Hematopoietic multipotent progenitor cell treated with erythropoietin and hydrocortisone succinate and interleukin-3 and kit ligand, for 15 days (in vitro differentiated cells): Measurements from ENCODE around the gene GNG2.

Source experiments
- DNase-seq: peaks from one replicate; pipeline ENCODE4 v3.0.0-alpha.2; 2015; ENCODE audit warnings: low spot score

Gene GNG2

GRCh38 chr14:51856792-51857296 is 3.6 kb upstream of the GNG2 start:
- no peak for DNase-seq

DNA sequence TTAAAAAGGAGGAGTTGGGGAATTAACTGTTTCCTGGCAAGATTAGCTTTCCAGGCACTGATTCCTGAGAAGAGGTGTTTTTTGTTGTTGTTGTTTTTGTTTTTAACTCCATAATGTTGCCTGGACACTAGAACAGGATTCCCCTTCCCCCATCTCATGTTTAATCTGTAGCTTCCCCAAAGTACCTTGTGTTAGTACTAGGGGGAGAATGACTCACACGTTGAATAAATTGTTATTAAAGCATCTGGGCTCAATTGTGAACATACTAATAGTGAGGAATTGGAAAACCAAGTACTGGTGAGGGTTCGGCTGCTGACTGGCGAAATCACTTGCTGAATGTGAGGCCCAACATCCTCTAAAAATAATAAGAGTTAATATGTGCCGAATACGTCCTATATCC is 1.3 kb upstream of the GNG2 start:
- DNase-seq = no peak

DNA sequence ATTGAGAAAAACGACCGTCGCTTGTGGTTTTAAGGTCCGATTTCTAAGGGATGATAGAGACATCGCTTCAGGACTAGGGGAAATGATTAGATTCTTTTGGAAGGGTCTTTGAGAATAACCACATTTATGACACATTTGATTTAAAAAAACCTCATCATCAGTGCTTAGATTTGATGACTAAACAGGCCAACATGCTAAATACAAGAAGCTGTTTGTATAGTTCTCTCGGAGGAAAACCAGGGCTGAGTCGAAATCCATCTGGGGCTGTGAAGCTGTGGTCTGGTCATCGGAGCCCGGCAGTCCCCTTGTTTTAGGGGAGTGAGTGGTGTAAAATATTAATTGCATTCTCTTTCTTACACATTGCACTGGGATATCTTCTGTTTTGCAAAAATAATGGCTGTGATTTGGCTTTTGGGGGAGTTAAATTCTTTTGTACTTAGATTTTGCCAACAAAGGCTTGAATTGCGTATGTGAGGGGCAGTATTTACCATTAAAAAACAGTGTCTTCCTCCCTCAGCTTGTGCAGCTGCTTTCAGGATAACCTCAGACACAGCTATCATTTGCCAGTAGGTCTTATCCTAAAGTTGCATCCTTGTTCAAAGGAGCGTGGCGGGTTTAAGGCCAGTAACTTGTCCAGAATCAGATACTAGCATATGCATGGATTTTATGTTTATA is 550 bp downstream of the GNG2 start:
- peak; percentile 32 for DNase-seq

DNA sequence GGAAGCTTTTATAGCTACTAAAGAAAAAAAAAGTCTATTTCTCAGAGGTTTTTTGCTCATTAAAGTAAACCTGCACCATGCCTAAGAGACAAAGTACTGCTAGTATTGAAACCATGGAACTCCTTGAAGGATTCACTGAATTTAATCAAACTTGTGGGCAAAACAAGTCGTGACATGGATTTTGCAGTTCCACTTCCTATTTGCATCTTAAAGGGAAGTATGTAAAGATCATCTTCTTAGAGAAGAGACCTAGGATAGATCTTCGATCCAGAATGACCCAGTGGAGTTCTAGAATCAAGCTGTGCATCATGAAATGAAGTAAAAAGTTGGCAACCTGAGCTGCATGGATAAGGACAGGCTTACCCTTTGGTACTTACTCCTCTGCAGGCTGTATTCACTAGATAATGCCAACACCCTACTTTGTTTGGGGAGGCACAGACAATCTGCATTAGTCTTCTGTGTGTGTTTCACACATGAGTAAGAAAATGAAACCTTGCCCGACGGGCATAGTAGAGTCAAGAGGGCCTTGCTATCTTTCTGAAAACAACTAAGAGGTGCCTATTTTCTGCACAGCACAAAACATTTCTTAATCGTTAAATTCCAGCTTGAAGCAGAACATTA is 1.9 kb downstream of the GNG2 start:
- DNase-seq = peak; percentile 88

DNA sequence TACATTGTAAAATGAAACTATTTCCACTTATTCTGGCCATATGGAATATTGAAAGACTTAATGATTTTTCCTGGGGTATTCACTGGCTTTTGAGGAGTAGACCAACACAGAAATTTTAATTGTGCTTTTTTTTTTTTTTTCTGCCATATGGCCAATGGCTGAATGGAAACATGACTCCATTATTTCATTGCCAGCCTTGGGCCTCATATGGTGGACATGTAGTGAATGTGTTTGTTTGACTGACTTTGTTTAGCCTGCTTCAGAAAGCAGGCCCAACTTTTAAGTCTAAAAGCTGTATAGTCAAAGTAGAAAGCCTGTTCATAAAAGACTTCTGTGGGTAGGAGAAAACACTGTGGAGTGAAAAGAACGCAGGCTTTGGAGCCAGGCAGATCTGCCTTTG is 2.4 kb downstream of the GNG2 start:
- DNase-seq = peak; percentile 33

DNA sequence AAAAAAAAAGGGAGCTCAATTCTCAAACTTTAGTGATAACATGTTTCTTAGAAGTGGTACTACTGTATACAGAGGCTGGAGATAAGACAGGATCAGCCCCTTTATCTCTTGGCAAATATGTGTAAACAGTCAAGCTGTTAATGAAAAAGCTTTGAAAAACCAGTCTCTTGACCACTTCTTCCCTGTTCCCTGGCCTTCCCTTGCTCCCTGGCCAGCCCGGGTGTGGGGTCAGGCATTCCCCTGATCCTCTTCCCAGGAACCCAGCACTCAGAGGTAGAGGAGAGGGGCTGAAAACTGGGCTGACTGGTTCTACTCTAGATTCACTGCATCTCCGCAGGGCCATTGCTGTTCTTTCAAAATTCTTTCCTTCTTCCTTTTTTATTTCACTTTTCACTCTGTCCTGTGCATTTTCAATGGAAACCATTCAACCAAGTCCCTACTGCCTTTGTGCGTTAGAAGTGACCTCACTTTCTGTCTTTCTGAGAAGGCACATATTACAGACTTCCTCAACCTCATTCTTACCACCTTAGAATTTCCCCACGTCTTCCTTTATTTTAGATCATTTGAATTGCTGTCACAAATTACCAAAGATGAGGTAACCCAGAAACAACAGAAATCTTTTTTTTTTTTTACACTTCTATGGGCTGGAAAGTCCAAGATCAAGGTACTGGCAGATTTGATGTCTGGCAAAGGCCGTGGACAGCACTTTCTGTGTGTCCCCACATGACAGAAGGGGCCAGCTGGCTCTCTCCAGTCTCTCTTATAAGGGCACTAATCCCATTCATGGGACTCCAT is 5.7 kb downstream of the GNG2 start:
- DNase-seq = peak; percentile 68

DNA sequence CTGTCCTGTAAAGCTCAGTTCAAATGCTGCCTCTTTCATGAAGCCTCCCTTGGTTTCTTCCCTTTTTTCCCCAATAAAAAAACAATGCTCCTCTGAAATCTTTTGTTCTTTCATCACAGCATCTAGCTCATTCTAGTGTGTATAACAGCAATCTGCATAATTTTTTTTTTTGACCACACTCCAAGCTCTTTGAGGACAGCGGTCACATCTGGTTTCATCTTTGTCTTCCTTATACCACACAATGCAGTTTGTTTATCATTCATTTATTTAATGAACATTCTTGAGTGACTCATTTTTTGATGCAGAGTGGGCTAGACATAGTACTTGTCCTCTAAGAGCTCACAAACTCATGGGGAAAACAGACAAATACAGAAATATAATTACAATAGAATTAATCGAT is 7.3 kb downstream of the GNG2 start:
- no peak for DNase-seq

- no peak for DNase-seq
Measured at GRCh38 chr14:51868405-51868804, 8.0 kb downstream of the GNG2 start.

DNA sequence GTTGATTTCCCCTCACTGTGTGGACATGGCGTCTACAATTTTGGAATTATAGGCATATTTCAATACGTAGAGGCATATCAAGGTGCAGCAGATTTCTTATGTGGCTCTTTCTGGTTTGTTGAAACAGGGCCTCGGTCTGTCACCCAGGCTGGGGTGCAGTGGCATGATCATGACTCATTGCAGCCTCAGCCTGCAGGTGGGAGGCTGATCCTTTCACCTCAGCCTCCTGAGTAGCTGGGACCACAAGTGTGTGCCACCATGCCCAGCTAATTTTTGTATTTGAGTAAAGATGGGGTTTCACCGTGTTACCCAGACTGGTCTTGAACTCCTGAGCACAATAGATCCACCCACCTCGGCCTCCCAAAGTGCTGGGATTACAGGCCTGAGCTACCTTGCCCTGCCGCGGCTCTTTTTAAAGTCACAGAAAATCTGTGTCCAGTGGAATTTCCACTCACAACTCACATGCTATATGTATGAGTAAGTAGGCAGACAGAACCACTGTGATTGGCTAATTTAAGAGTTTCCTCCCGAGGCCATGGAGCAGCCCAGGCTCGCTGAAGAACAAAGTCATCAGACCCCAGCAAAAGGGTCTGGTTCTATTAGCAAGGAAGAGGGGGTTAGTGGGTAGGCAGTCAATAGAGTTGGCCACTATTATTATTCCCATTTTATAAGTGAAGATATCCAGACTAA is 9.1 kb downstream of the GNG2 start:
- no peak for DNase-seq

- DNase-seq = no peak
Measured at GRCh38 chr14:51870606-51871005, 10.2 kb downstream of the GNG2 start.

DNA sequence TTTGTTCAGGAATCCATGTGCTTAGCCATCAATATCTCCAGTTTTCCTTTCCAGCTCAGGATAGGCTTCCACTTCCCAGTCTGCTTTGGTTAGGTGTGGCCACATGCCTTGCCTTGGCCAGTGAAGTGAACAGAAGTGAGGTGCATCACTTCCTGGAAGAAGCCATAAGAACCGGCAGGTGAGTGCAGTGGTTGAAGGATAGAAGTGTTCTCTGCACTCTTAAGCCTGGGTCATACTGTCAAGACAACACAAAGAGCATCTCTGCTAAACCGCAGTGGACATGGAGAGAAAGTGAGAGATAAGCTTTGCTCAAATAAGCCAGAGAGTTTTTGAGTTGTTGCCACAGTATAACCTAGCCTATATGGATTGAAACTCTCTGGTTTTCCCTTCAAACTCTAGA is 11.4 kb downstream of the GNG2 start:
- no peak for DNase-seq

GRCh38 chr14:51872396-51872795 is 12.0 kb downstream of the GNG2 start:
- DNase-seq = no peak

DNA sequence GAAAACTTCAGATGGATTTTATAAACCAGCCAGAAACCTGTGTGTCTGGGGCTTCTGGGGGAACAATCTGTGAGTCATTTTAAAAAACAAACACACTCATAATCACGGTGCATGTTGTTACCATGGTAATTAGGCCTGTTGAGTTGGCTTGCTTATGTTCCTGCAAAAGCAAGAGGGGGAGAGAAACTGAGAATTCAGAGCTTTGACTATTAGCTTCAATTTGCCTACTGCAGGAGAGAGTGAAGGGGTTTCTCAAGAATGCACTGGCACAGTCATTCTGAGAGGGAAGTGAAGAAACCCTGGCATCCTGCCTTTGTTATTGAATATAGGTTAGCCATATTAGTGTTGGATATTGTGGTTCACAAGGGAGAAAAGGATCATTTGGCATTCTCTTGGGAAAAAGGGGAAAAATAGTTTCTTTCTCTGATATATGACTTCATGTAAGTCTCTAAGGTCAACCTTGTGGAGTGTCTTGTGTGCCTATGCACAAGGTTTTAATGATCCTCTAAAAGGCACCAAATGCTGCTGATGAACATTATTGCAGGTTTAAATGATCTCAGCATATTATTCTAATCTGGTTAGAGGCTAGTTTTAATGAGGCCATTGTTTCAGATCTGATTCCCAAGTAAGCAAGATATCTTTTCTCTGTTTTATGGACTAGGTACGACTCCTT is 12.9 kb downstream of the GNG2 start:
- no peak for DNase-seq

GRCh38 chr14:51877810-51878209 is 17.4 kb downstream of the GNG2 start:
- no peak for DNase-seq

DNA sequence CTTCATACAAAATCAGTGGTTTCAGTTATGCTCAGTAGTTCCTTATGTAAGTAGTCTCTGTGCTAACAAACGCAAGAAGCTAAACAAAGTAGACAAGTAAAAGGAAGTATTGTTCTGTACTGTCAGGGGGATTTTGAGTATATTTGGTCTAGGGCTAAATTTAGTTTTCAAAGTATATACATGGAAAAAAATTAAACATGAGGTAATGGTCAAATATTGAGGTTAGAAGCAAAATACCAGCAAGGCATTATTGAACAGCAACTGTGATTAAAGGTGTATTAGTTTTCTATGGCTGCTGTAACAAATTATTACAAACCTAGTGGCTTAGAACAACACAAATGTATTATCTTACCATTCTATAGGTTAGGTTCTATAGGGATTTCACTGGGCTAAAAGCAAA is 18.8 kb downstream of the GNG2 start:
- DNase-seq = no peak

DNA sequence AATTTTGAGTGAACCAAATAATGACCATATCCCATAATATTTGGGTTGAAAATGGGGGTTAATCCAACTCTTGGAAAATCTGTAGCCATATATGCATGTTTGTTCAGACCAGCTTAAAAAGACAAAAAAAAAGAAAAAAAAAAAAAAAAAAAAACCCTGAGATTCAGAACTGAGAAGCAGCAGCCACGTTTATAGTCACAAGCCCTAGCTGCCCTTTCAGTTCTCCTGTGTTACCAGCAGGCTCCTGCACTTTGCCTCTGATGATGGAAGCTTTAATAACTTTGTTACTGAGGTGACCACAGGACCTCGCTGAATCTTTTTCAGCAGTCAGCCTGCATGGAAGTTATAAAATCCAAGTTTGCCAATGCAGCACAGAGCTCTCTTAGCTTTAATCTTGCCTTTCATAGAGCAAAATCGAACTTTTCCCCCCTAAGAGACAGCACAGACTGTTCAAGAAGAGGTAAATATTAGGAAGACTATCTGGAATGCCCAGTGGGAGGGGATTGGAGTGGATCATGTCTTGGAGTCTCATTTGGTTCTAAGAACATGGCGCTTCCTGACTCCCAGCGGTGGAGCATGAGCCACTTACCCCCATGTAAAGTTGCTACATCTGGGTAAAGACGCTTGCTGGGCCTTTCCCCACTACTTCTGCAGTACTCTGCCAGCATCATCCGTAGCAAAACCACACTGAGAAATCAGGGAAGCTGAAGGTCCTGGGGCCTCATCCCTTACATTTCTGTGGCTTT is 20.6 kb downstream of the GNG2 start:
- DNase-seq = no peak

DNA sequence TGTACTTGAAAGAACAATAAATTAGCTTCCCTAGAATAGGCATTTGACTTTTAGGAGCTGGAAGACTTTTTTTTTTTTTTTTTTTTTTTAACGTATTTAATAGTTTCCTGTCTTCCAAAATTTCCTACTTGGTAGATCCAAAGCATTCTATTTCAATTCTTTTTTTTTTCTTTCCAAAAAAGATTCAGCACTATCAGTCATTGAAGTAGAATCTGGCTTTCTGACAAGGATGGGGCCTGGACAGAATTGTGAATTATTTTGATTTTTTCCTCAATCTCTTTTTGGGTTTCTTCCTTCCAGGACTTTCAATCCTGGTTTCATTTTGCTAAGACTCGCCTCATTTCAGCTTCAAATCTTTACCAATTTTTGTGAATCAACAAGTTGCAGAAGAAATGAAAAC is 21.2 kb downstream of the GNG2 start:
- DNase-seq = no peak

GRCh38 chr14:51883232-51883631 is 22.8 kb downstream of the GNG2 start:
- no peak for DNase-seq

- no peak for DNase-seq
Measured at GRCh38 chr14:51884086-51884927, 23.9 kb downstream of the GNG2 start.

- no peak for DNase-seq
Measured at GRCh38 chr14:51889851-51890250, 29.4 kb downstream of the GNG2 start.
